ENCODE measurements around the gene ZGPAT. TPM values are rescaled to one million over a fixed set of nuclear protein-coding genes. Genes with fewer than 3 reads are reported as not detected.
"Not testable (repeated sequence)": the region's sequence is repeated elsewhere in the genome, so short reads cannot be mapped to it uniquely, and the experiment has no call there.

The ZGPAT gene, protein sequence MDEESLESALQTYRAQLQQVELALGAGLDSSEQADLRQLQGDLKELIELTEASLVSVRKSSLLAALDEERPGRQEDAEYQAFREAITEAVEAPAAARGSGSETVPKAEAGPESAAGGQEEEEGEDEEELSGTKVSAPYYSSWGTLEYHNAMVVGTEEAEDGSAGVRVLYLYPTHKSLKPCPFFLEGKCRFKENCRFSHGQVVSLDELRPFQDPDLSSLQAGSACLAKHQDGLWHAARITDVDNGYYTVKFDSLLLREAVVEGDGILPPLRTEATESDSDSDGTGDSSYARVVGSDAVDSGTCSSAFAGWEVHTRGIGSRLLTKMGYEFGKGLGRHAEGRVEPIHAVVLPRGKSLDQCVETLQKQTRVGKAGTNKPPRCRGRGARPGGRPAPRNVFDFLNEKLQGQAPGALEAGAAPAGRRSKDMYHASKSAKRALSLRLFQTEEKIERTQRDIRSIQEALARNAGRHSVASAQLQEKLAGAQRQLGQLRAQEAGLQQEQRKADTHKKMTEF
- total RNA-seq: 17.7 and 25.5 TPM in 2 replicates

DNA sequence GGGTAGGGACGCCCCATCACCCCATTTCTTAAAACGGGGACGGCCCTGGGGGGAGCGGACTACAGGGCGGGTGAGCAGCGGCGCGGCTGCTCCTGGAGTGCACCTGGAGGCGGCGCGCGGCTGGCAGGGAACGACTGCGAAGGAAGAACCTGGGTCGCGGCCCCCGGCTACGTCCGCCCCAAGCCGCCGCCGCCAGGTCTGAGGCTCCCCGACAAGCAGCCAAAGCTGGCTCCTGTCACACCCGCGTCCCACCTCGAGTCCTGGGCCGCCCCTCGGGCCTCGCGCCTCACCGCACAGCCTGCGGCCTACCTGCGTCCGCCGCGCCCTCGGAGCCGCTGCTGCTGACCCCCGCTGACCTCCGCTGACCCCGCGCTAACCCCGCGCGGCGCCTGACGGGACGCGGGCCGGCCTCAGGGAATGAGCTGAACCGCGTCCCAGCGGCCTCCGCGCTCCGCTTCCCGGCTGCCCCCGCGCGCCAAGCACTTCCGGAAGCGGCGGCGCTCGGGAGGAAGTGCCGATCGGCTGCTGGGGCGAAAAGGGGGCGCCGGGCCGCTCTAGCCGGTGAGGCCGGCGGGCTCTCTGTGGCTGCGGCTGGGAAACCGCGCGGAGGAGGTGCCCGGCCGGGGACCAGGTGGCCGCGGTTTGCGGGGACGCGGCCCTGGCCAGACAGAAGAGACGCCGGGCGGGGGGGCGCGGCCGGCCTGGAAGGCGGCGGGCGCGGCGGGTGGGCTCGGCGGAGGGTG is at the start of gene ZGPAT, which contains the start of gene ARFRP1:
TSS of gene ZGPAT (plus strand) at position 482 of the 743 bp plus-strand sequence. CDS start 542 bp downstream, outside the sequence.
TSS of gene ARFRP1 (minus strand) at position 419 of the 743 bp plus-strand sequence. CDS start 885 bp downstream, outside the sequence.
- FAIRE-seq (no peak), DNase-seq (ENCODE audit: low read depth) (peak; percentile 44)
- peaks cover 32% of the 10 kb centered on the region for H3K36me3 ChIP-seq (ENCODE audit: control insufficient read depth, insufficient read depth, low read length)
- TF ChIP-seq, protein P1, sequence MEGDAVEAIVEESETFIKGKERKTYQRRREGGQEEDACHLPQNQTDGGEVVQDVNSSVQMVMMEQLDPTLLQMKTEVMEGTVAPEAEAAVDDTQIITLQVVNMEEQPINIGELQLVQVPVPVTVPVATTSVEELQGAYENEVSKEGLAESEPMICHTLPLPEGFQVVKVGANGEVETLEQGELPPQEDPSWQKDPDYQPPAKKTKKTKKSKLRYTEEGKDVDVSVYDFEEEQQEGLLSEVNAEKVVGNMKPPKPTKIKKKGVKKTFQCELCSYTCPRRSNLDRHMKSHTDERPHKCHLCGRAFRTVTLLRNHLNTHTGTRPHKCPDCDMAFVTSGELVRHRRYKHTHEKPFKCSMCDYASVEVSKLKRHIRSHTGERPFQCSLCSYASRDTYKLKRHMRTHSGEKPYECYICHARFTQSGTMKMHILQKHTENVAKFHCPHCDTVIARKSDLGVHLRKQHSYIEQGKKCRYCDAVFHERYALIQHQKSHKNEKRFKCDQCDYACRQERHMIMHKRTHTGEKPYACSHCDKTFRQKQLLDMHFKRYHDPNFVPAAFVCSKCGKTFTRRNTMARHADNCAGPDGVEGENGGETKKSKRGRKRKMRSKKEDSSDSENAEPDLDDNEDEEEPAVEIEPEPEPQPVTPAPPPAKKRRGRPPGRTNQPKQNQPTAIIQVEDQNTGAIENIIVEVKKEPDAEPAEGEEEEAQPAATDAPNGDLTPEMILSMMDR (IDR thresholded peaks at IDR 0.05; ENCODE audit: insufficient read depth, low read length, severe bottlenecking): no peak
- peak within 1 kb of the TSS; percentile 77 for H3K4me3 ChIP-seq (ENCODE audit: low read depth, low read length)
- H3K27me3 ChIP-seq (ENCODE audit: control insufficient read depth, insufficient read depth, low read length): no peaks in the 10 kb centered on the region

DNA sequence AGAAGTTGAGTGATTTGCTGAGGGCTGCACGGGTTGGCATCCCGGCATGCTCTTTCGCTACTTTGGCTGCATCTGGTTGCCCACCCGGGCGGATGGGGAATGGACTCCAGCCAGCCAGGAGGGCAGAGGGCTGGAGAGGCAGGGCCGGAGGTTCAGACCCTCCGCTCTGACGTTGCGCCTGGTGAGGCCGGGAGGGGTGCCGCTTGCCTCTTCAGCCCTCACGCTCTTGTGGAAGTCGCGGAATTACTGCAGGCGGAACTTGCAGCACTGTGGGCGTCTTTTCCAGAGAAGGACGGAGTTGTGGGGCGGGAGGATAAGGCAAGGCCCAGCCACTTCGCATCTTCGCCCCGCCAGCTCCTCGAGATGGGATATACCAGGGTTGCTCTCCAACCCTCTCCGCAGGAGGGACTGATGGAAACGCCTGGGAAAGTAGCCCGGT is 49.1 kb upstream of the ZGPAT start:
- Histone ChIP-seq H3K27me3 (ENCODE audit: control insufficient read depth, insufficient read depth, low read length) (no peaks in the 10 kb centered on the region), H3K36me3 (ENCODE audit: control insufficient read depth, insufficient read depth, low read length) (peaks cover 4% of the 10 kb centered on the region), H3K4me3 (ENCODE audit: low read depth, low read length) (peak overlapping the region; percentile 70)
- TF ChIP-seq, protein P1 (IDR thresholded peaks at IDR 0.05; ENCODE audit: insufficient read depth, low read length, severe bottlenecking): no peak
- DNase-seq (ENCODE audit: low read depth) (no peak), FAIRE-seq (no peak)

DNA sequence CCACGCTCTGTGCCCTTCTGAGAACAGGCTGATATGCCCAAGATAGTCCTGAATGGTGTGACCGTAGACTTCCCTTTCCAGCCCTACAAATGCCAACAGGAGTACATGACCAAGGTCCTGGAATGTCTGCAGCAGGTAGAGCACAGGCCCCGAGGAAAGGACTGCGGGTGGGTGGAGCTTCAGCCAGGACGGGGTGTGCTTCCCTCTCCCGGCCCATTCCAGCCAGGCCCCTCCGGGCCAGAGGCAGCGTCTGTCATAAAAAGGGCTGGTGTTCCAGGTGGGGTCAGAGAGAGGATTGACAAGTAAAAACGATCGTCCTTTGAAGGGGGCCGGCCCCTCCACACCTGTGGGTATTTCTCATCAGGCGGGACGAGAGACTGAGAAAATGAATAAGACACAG is 48.5 kb upstream of the ZGPAT start:
- no peaks in the 10 kb centered on the region for H3K27me3 ChIP-seq (ENCODE audit: control insufficient read depth, insufficient read depth, low read length)
- DNase-seq (ENCODE audit: low read depth) (no peak), FAIRE-seq (no peak)
- H3K36me3 ChIP-seq (ENCODE audit: control insufficient read depth, insufficient read depth, low read length): peaks cover 5% of the 10 kb centered on the region
- H3K4me3 ChIP-seq (ENCODE audit: low read depth, low read length): no peak overlapping the region
- TF ChIP-seq, protein P1 (IDR thresholded peaks at IDR 0.05; ENCODE audit: insufficient read depth, low read length, severe bottlenecking): no peak

DNA sequence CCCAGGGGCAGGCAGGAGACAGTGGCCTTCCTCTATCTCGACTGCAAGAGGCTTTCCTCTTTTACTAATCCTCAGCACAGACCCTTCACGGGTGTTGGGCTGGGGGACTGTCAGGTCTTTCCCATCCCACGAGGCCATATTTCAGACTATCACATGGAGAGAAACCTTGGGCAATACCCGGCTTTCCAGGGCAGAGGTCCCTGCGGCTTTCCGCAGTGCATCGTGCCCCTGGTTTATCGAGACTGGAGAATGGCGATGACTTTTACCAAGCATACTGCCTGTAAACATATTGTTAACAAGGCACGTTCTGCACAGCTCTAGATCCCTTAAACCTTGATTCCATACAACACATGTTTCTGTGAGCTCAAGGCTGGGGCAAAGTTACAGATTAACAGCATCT is 47.7 kb upstream of the ZGPAT start:
- not testable (repeated sequence) for H3K27me3 ChIP-seq (ENCODE audit: control insufficient read depth, insufficient read depth, low read length); DNase-seq (ENCODE audit: low read depth); H3K36me3 ChIP-seq (ENCODE audit: control insufficient read depth, insufficient read depth, low read length); FAIRE-seq; H3K4me3 ChIP-seq (ENCODE audit: low read depth, low read length)

DNA sequence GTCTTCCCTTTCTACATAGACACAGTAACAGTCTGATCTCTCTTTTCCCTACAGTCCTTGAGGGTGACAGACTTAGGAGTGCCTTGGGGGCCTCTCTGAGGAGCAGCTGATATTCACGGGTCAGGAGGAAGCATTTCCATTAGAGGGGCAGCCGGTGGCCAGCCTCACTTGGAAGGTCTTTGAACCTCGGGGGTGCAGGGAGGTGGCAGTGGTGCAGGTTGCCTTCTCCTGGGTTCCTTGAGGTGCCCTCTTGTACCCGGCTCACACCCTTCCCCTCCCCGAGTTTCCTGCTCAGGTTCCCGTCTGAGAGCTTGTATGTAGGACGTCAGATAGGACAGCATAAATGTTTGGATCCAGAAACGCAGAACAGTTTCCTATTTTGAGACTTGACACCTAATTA is 47.2 kb upstream of the ZGPAT start:
- Histone ChIP-seq H3K36me3 (ENCODE audit: control insufficient read depth, insufficient read depth, low read length) (peaks cover 5% of the 10 kb centered on the region), H3K27me3 (ENCODE audit: control insufficient read depth, insufficient read depth, low read length) (no peaks in the 10 kb centered on the region), H3K4me3 (ENCODE audit: low read depth, low read length) (no peak overlapping the region)
- FAIRE-seq (no peak), DNase-seq (ENCODE audit: low read depth) (no peak)
- TF ChIP-seq, protein P1 (IDR thresholded peaks at IDR 0.05; ENCODE audit: insufficient read depth, low read length, severe bottlenecking): no peak

DNA sequence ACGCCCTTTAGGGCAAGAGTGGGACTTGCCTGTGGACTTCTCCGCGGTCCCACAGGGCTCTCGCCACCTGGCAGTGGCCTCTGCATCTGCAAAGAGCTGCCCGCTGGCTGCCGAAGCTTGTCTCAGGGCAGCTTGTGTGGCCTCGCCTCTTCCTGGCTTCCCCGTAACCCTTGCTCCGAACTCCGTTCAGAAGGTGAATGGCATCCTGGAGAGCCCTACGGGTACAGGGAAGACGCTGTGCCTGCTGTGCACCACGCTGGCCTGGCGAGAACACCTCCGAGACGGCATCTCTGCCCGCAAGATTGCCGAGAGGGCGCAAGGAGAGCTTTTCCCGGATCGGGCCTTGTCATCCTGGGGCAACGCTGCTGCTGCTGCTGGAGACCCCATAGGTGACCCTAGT is 46.7 kb upstream of the ZGPAT start:
- FAIRE-seq (no peak), DNase-seq (ENCODE audit: low read depth) (no peak)
- TF ChIP-seq, protein P1 (IDR thresholded peaks at IDR 0.05; ENCODE audit: insufficient read depth, low read length, severe bottlenecking): no peak
- Histone ChIP-seq H3K4me3 (ENCODE audit: low read depth, low read length) (no peak overlapping the region), H3K27me3 (ENCODE audit: control insufficient read depth, insufficient read depth, low read length) (no peaks in the 10 kb centered on the region), H3K36me3 (ENCODE audit: control insufficient read depth, insufficient read depth, low read length) (peaks cover 7% of the 10 kb centered on the region)
